Gastrocnemius medialis (tissue), 4 donors: ENCODE measurements around the gene PARVA. TPM values are rescaled to one million over a fixed set of nuclear protein-coding genes. Genes with fewer than 3 reads are reported as not detected.

Source experiments
- ATAC-seq, 2 donors: fragments of 150-250 bp; one replicate each; pipeline ENCODE4 v1.9.1; 2016
- DNase-seq, 2 donors: peaks; one replicate each; pipeline ENCODE4 v3.0.0-alpha.2; 2019
- H3K27ac ChIP-seq, 4 donors: fragments of 200-600 bp; sonication (generic); 1 replicate in 1 of 4; 2 replicates in 3 of 4; pipeline ENCODE4 v1.5.1; 2016 to 2018; ENCODE audit warnings: mild to moderate bottlenecking in 2 of 4, moderate library complexity in 1 of 4
- H3K27me3 ChIP-seq, 3 donors: fragments of 200-600 bp; sonication (generic) in 2 of 3; 1 replicate in 1 of 3; 2 replicates in 2 of 3; pipeline versions ENCODE4 v1.5.1 to v1.6.0; 2016 to 2019; ENCODE audit warnings: mild to moderate bottlenecking in 1 of 3, moderate library complexity in 1 of 3
- H3K36me3 ChIP-seq, 2 donors: fragments of 200-600 bp; sonication (generic) in 1 of 2; one replicate each; pipeline ENCODE4 v1.5.1; 2017 to 2018
- H3K4me1 ChIP-seq, 2 donors: fragments of 200-600 bp; sonication (generic) in 1 of 2; one replicate each; pipeline ENCODE4 v1.5.1; 2016 to 2017; ENCODE audit warnings: mild to moderate bottlenecking in 2 of 2
- H3K4me3 ChIP-seq, 4 donors: fragments of 200-600 bp; sonication (generic) in 3 of 4; 1 replicate in 1 of 4; 2 replicates in 3 of 4; pipeline ENCODE4 v1.5.1; 2016 to 2019; ENCODE audit warnings: mild to moderate bottlenecking in 2 of 4
- H3K9me3 ChIP-seq, 3 donors: fragments of 200-600 bp; sonication (generic) in 2 of 3; 1 replicate in 1 of 3; 2 replicates in 2 of 3; pipeline ENCODE4 v1.5.1; 2016 to 2019
- POLR2A ChIP-seq, 2 donors: fragments of 450-650 bp; IDR thresholded peaks; one replicate each; pipeline ENCODE4 v1.6.1; 2017; ENCODE audit warnings: antibody characterized with exemption in 2 of 2, mild to moderate bottlenecking in 2 of 2, moderate library complexity in 2 of 2
- in situ Hi-C, 4 donors: fragments of 200-750 bp; cut with MboI; loops; one replicate each; pipeline versions ENCODE4 v1.15.0 to v1.8.0; 2017; ENCODE audit warnings: low sequenced_read_pairs in 4 of 4
- intact Hi-C: fragments of 100-400 bp; cut with DNase I; formaldehyde crosslinking; loops from one replicate; pipeline ENCODE4 v1.15.1; 2023; ENCODE audit warnings: low total_unique reads
- total RNA-seq, 4 donors: library from RNA; depleted of rRNA; stranded (reverse); fragments of >200 nt; gene quantifications; one replicate each; pipeline versions ENCODE4 v1.1.0 to v1.2.3, GENCODE V29; 2016
- TF ChIP-seq, protein P1 (sequence below), 5 experiments: fragments of 450-650 bp in 3 of 5; fragments of 200-600 bp in 2 of 5; sonication (generic) in 2 of 5; IDR thresholded peaks in 4 of 5; conservative IDR thresholded peaks in 1 of 5; 1 replicate in 4 of 5; 2 replicates in 1 of 5; pipeline ENCODE4 v1.5.1; 2016 to 2019; ENCODE audit warnings: antibody characterized with exemption in 5 of 5, mild to moderate bottlenecking in 3 of 5, moderate library complexity in 3 of 5

Gene PARVA
- total RNA-seq, 4 donors from 2014 or later: 4.4 to 9.7 (median 8.4) TPM

- no peaks in the 10 kb centered on the region for H3K9me3 ChIP-seq
- no peaks in the 10 kb centered on the region for H3K36me3 ChIP-seq
- intact Hi-C loops: no loop called here
- in situ Hi-C loops: no loop called here
- H3K27ac ChIP-seq: no peak overlapping the region
- ATAC-seq (no peak), DNase-seq (no peak)
- no peaks in the 10 kb centered on the region for H3K27me3 ChIP-seq
- TF ChIP-seq, protein P1, sequence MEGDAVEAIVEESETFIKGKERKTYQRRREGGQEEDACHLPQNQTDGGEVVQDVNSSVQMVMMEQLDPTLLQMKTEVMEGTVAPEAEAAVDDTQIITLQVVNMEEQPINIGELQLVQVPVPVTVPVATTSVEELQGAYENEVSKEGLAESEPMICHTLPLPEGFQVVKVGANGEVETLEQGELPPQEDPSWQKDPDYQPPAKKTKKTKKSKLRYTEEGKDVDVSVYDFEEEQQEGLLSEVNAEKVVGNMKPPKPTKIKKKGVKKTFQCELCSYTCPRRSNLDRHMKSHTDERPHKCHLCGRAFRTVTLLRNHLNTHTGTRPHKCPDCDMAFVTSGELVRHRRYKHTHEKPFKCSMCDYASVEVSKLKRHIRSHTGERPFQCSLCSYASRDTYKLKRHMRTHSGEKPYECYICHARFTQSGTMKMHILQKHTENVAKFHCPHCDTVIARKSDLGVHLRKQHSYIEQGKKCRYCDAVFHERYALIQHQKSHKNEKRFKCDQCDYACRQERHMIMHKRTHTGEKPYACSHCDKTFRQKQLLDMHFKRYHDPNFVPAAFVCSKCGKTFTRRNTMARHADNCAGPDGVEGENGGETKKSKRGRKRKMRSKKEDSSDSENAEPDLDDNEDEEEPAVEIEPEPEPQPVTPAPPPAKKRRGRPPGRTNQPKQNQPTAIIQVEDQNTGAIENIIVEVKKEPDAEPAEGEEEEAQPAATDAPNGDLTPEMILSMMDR (IDR thresholded peaks at IDR 0.05 in 4 of 5, conservative IDR thresholded peaks at IDR 0.05 in 1 of 5): no peak
- no peak for TF ChIP-seq POLR2A (IDR thresholded peaks at IDR 0.05)
- no peak overlapping the region for H3K4me3 ChIP-seq
- no peaks in the 10 kb centered on the region for H3K4me1 ChIP-seq
Observed at GRCh38 chr11:12565406-12565805, 188.0 kb downstream of the PARVA start.

- in situ Hi-C loops: no loop called here
- Histone ChIP-seq H3K4me1 (no peaks in the 10 kb centered on the region), H3K36me3 (no peaks in the 10 kb centered on the region), H3K4me3 (no peak overlapping the region), H3K27ac (no peak overlapping the region), H3K27me3 (no peaks in the 10 kb centered on the region), H3K9me3 (no peaks in the 10 kb centered on the region)
- intact Hi-C loops: no loop called here
- no peak for DNase-seq
- no peak for TF ChIP-seq POLR2A (IDR thresholded peaks at IDR 0.05)
- TF ChIP-seq, protein P1 (IDR thresholded peaks at IDR 0.05 in 4 of 5, conservative IDR thresholded peaks at IDR 0.05 in 1 of 5): no peak
- no peak for ATAC-seq
Observed at GRCh38 chr11:12567746-12568460, 190.5 kb downstream of the PARVA start.

GRCh38 chr11:12569499-12570425, 192.4 kb downstream of the PARVA start:
- no peak for DNase-seq
- TF ChIP-seq, protein P1 (IDR thresholded peaks at IDR 0.05 in 4 of 5, conservative IDR thresholded peaks at IDR 0.05 in 1 of 5): no peak
- TF ChIP-seq POLR2A (IDR thresholded peaks at IDR 0.05): no peak
- no peak for ATAC-seq

DNA sequence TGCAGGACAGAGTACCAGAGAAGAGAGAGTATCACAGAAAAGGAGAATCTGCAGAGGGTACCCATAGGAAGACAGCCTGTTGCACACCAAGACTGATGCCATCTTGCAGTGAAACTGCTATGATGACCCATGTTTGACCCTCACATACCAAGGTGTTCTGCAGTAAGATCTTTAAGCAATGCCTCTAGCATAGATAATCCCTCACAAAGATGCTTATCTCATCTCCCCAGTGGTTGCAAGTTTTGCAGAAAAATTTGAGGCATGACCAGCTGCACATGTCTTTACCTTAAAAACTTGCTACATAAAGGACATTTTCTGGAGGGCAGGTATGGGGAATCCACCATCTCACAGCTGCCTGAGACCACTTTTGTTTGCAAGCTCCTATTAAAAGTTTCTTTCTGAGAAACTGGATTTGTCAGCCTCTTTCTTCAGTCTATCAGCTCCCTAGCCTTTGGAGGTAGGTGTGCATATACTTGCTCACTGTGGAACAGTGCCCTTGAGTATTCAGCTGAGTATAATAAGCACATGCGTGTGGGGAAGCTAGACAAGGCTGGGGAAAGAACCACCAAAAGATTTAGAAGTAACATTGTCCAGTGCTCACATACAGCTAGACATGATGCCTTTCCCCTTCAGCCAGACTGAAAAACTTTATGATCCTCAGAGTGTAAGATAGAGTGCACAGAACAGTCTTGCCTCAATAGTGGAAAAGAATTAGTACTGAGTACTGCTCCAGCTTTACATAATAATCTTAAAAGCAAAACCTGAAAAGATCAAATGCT, 196.5 kb downstream of the PARVA start:
- H3K4me1 ChIP-seq: no peaks in the 10 kb centered on the region
- no peak overlapping the region for H3K4me3 ChIP-seq
- in situ Hi-C loops: no loop called here
- no peak overlapping the region for H3K27ac ChIP-seq
- intact Hi-C loops: no loop called here
- H3K27me3 ChIP-seq: no peaks in the 10 kb centered on the region
- H3K9me3 ChIP-seq: no peaks in the 10 kb centered on the region
- H3K36me3 ChIP-seq: no peaks in the 10 kb centered on the region
- ATAC-seq (no peak), DNase-seq (no peak)
- TF ChIP-seq, protein P1 (IDR thresholded peaks at IDR 0.05 in 4 of 5, conservative IDR thresholded peaks at IDR 0.05 in 1 of 5): no peak
- no peak for TF ChIP-seq POLR2A (IDR thresholded peaks at IDR 0.05)

More at GRCh38 chr11:12569499-12570425, 192.4 kb downstream of the PARVA start:
- Histone ChIP-seq H3K4me1 (no peaks in the 10 kb centered on the region), H3K4me3 (no peak overlapping the region), H3K27me3 (no peaks in the 10 kb centered on the region), H3K27ac (no peak overlapping the region), H3K9me3 (no peaks in the 10 kb centered on the region), H3K36me3 (no peaks in the 10 kb centered on the region)
- in situ Hi-C loops (no loop called here), intact Hi-C loops (no loop called here)
